T-cell (primary cell): ENCODE data around the gene PPP1R26. TPM values are rescaled to one million over a fixed set of nuclear protein-coding genes. Genes with fewer than 3 reads are reported as not detected.
A peak's percentile ranks its signal among the peaks of the same experiment; 100 is the strongest.

Source experiments
- ATAC-seq, 4 experiments: fragments of 200-7000 bp in 3 of 4; fragments of 150-1000 bp in 1 of 4; cut with Tn5 transposase; replicated peaks in 1 of 4; 1 replicate in 3 of 4; 2 replicates in 1 of 4; pipeline ENCODE4 v1.10.0; 2021; ENCODE audit warnings: moderate library complexity in 3 of 4, mild to moderate bottlenecking in 2 of 4, moderate number of reproducible peaks in 1 of 4
- CTCF ChIA-PET, 2 donors: fragments of 300-600 bp; sonication (Branson Sonifier 250); formaldehyde crosslinking; loops; one replicate each; lab custom pipeline; 2022; ENCODE audit warnings: antibody characterized with exemption in 2 of 2; lab: Charles Lee
- POLR2A ChIA-PET, 2 donors: fragments of 300-600 bp; sonication (Branson Sonifier 250); formaldehyde crosslinking; loops; one replicate each; lab custom pipeline; 2022; ENCODE audit warnings: antibody characterized with exemption in 2 of 2; lab: Charles Lee
- DNase-seq, 35 experiments: peaks; one replicate each; pipeline versions ENCODE4 v3.0.0 to v3.0.0-alpha.2; 2013 to 2023
- H3K27ac ChIP-seq: one replicate; pipeline ENCODE4 v1.5.1; 2013; ENCODE audit warnings: low read length
- H3K27me3 ChIP-seq, 2 experiments: replicated peaks in 1 of 2; 1 replicate in 1 of 2; 2 replicates in 1 of 2; pipeline versions ENCODE4 v1.6.1 to v1.7.0; 2013; ENCODE audit warnings: low read length in 1 of 2, mixed read lengths in 1 of 2; ENCODE audit not compliant: control insufficient read depth in 2 of 2, insufficient read depth in 2 of 2; ENCODE audit errors: extremely low read depth in 1 of 2
- H3K36me3 ChIP-seq, 2 donors: 1 replicate in 1 of 2; 2 replicates in 1 of 2; pipeline versions ENCODE4 v1.6.1 to v1.7.0; 2013; ENCODE audit warnings: low read length in 1 of 2; ENCODE audit not compliant: control insufficient read depth in 2 of 2, insufficient read depth in 1 of 2; ENCODE audit errors: extremely low read depth in 1 of 2
- H3K4me1 ChIP-seq, 2 experiments: 1 replicate in 1 of 2; 2 replicates in 1 of 2; pipeline versions ENCODE4 v1.6.1 to v1.7.0; 2013; ENCODE audit warnings: low read length in 2 of 2, mixed read lengths in 1 of 2; ENCODE audit not compliant: insufficient read depth in 2 of 2, control insufficient read depth in 1 of 2; ENCODE audit errors: extremely low read depth in 1 of 2
- H3K4me3 ChIP-seq, 2 donors: 1 replicate in 1 of 2; 2 replicates in 1 of 2; pipeline versions ENCODE4 v1.5.1 to v1.7.0; 2013; ENCODE audit warnings: mild to moderate bottlenecking in 2 of 2, low read length in 1 of 2, moderate library complexity in 1 of 2; ENCODE audit not compliant: control insufficient read depth in 1 of 2; ENCODE audit errors: extremely low read depth in 1 of 2
- H3K9me3 ChIP-seq: 2 replicates; pipeline ENCODE4 v1.7.0; 2013
- H3K27ac Mint-ChIP-seq, 2 donors: one replicate each; pipeline ENCODE4 v1.8.0; 2020 to 2021; ENCODE audit warnings: mild to moderate bottlenecking in 2 of 2, mixed read lengths in 2 of 2
- H3K27me3 Mint-ChIP-seq, 2 donors: one replicate each; pipeline ENCODE4 v1.8.0; 2021 to 2022; ENCODE audit warnings: mixed read lengths in 2 of 2
- H3K36me3 Mint-ChIP-seq: one replicate; pipeline ENCODE4 v1.8.0; 2021; ENCODE audit warnings: mixed read lengths
- H3K4me1 Mint-ChIP-seq, 3 donors: one replicate each; pipeline ENCODE4 v1.8.0; 2020 to 2022; ENCODE audit warnings: mixed read lengths in 3 of 3, mild to moderate bottlenecking in 1 of 3
- H3K4me3 Mint-ChIP-seq, 3 donors: one replicate each; pipeline ENCODE4 v1.8.0; 2020 to 2022; ENCODE audit warnings: mild to moderate bottlenecking in 3 of 3, mixed read lengths in 3 of 3, moderate library complexity in 3 of 3
- H3K9me3 Mint-ChIP-seq, 3 donors: one replicate each; pipeline ENCODE4 v1.8.0; 2020 to 2022; ENCODE audit warnings: mixed read lengths in 3 of 3
- WGBS: methylation state at CpG from one replicate; pipeline ENCODE4 v1.1.5; 2013; ENCODE audit warnings: missing lambda C conversion rate; ENCODE audit not compliant: insufficient coverage; 5-methylcytosine and 5-hydroxymethylcytosine counted together
- total RNA-seq, 35 experiments: library from RNA in 6 of 35; stranded (reverse) in 6 of 35; fragments of 120-200 nt in 1 of 35; gene quantifications; one replicate each; pipeline versions ENCODE4 v1.2.1 to v1.2.4 and lab custom pipeline; 2013 to 2026

Gene PPP1R26
- total RNA-seq, 5 donors from 2014 or later (not counting 1 experiment from before 2014, with no cell fraction given): 0.35 to 2.0 (median 1.7) TPM

DNA sequence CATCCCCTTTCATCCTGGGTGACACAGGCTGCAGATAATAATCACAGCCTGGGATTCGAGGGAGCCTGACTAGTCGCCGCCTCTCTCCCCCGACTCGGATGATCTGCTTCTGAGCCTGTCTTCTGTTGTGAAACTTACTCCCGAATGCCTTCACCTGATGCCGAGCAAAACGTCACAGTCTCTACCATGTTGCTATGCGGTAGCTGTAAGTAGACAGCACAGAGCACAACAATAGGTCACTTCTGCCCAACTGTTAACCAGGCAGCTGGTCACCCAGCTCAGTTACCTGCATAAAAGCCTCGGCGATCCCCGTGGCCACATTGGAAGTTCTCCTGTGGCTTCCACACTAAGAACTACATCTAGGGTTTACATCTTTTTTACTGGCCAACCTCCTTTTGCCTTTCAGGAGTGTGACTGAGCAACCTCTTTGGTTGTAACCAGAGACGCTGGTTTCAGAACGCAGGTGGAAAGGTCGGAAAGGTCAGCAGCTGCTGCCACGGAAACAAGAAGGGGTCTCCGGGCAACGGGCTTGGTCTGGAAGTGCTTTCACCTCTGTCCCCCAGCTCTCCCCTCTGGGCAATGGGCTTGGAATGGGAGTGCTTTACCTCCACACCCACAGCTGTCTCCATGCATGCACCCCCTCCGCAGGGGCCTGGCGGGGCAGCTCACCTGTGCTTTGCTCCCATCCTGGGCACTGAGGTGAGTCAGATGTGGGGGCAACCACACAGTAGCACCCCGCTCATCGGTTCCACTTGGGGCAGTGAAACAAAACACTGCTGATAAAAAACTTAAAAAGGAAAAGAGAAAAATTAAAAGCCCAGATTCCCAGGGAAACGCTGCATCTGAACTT lies 7.6 kb upstream of the PPP1R26 start:
- Mint-ChIP-seq H3K27ac (no peak overlapping the region), H3K4me1 (peaks cover 5 to 20% (median 6%) of the 10 kb centered on the region in 3 donors), H3K36me3 (no peaks in the 10 kb centered on the region), H3K9me3 (no peaks in the 10 kb centered on the region), H3K4me3 (no peak overlapping the region), H3K27me3 (peaks cover 28 to 47% of the 10 kb centered on the region in 2 donors)
- POLR2A ChIA-PET: no interaction called here
- Histone ChIP-seq H3K9me3 (no peaks in the 10 kb centered on the region), H3K36me3 (no peaks in the 10 kb centered on the region), H3K4me3 (no peak overlapping the region), H3K4me1 (peaks cover 0 to 9% of the 10 kb centered on the region in 2 experiments), H3K27ac (no peak overlapping the region), H3K27me3 (peaks cover 0 to 53% of the 10 kb centered on the region in 2 experiments)
- CTCF ChIA-PET: interaction anchor here in 1 of 2 donors (0.7 kb wide), 1 partner anchor 1916 kb away, joined by 4 read pairs; no protein-coding TSS in a partner anchor
- DNase-seq: no peak
- 84% methylated on average over 16 of the region's 23 CpGs for WGBS
- no peak for ATAC-seq

DNA sequence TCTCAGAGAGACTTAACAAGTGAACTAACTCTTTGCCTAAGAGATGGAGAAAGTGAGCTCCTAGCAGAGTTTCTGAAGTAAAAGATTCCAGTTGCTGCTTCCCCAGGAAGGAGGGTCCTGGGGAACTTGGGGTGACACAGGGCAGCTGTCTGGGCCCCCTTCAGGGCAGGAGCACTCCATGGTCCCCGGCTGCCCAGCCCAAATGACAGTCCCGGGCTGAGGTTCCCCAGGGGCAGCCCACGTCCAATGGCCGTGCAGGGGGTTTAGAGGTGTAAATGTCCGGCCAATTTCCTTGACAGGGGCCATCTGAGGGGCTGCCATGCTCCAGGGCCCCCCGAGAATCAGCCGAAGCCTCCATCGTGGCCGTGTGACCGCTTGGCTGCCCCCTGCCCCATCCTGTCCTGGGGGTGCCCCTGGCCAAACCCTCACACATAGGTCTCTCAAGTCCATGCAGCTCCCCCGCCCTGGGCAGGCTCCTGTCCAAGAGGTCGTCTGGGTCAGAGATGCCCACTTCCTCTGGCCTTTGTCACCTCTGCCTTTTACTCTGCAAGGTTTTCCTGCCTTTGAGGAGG lies 5.5 kb upstream of the PPP1R26 start:
- H3K9me3 Mint-ChIP-seq: no peaks in the 10 kb centered on the region
- Histone ChIP-seq H3K36me3 (no peaks in the 10 kb centered on the region), H3K4me1 (peaks cover 0 to 4% of the 10 kb centered on the region in 2 experiments), H3K27ac (no peak overlapping the region), H3K4me3 (no peak overlapping the region), H3K9me3 (no peaks in the 10 kb centered on the region), H3K27me3 (peaks cover 0 to 64% of the 10 kb centered on the region in 2 experiments)
- DNase-seq: no peak
- 71% methylated on average over 11 of the region's 12 CpGs for WGBS
- no peak overlapping the region for H3K4me3 Mint-ChIP-seq
- H3K27me3 Mint-ChIP-seq: peaks cover 38 to 46% of the 10 kb centered on the region in 2 donors
- H3K36me3 Mint-ChIP-seq: no peaks in the 10 kb centered on the region
- no peak overlapping the region for H3K27ac Mint-ChIP-seq
- peaks cover 8 to 17% (median 8%) of the 10 kb centered on the region in 3 donors for H3K4me1 Mint-ChIP-seq
- ATAC-seq: no peak
- ChIA-PET CTCF (no interaction called here), POLR2A (no interaction called here)

DNA sequence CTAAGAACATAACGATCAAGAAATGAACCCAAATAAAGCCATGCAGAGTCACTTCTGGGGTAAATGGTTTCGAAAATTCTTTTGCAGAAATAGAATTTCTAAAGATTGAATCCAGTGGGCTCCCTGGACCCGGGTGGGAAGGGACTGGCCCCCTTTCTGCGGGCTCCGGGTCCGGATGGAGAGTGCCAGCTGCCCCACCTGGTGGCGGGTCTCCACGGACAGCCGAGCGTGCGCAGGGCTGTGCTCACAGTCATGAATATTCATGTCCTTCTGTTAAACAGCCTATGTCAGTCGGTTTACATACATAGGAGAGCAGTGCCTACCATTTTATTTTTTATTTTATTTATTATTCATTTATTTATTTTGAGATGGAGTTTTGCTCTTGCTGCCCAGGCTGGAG lies 4.7 kb upstream of the PPP1R26 start:
- ATAC-seq (no peak), DNase-seq (no peak)
- H3K27ac ChIP-seq: no peak overlapping the region
- H3K9me3 ChIP-seq: no peaks in the 10 kb centered on the region
- H3K27me3 ChIP-seq: peaks cover 0 to 59% of the 10 kb centered on the region in 2 experiments
- Mint-ChIP-seq H3K27ac (no peak overlapping the region), H3K9me3 (no peaks in the 10 kb centered on the region), H3K36me3 (no peaks in the 10 kb centered on the region), H3K4me1 (peaks cover 6 to 14% (median 6%) of the 10 kb centered on the region in 3 donors), H3K27me3 (peaks cover 34 to 44% of the 10 kb centered on the region in 2 donors), H3K4me3 (no peak overlapping the region)
- no peaks in the 10 kb centered on the region for H3K36me3 ChIP-seq
- H3K4me1 ChIP-seq: peaks cover 0 to 4% of the 10 kb centered on the region in 2 experiments
- H3K4me3 ChIP-seq: no peak overlapping the region
- WGBS: 8% methylated on average over 8 of the region's 12 CpGs
- ChIA-PET CTCF (interaction anchor here in 1 of 2 donors (0.7 kb wide), 1 partner anchor 1037 kb away, joined by 5 read pairs; no protein-coding TSS in a partner anchor), POLR2A (no interaction called here)

DNA sequence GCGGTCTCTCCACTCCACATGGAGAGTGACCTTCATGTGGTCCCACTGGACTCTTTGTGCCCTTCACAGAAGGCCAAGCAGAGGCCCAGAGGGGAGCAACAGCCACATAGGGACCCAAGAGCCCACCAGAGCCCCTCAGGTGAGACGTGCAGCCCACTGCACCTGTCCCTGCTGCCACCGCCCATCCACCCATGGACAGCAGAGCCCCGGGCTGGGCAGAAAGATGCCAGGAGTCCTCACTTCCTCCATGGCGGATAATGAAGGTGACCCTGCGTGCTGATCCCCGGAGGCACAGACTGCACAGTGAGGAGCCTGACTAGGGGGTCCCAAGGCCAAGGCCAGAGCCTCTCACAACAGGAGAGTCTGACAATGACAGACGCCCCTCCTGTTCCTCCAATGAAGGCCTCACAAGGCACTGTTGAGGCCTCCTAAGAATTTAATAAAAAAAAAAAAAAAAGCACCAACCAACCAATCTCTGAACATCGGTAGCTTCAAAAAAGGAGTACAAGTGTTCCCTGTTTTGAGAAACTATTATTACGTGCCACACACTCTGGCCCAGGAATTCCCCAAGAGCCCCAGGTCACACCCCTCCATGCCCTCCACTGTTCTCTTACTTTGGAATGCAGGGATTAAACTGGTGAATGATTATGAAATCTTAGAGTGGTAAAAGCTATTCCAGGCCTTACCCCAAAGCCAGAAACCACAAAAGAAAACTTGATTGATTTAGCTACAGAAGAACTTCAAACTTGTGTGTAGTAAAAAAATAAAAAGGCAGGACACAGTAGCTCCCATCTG lies 2.8 kb upstream of the PPP1R26 start:
- H3K4me3 Mint-ChIP-seq: no peak overlapping the region

DNA sequence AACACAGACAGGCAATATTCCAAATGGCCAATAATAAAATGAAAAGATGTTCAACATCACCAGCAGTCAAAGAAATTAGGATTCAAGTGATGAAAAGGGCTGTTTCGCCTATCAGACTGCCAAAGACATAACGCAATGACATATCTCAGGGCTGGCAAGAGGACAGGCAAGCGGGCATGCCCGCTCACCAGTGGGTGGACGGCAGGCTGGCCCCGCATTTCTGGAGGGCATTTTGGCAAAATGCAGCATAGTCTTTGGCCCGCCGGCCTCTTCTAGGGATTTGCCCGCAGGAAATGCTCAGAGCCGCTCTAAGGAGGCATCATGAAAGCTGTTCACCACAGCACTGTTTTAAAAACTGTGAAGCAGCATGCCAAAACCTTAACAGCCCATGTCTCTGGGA lies 1.4 kb upstream of the PPP1R26 start:
- no peaks in the 10 kb centered on the region for H3K36me3 Mint-ChIP-seq
- Histone ChIP-seq H3K27me3 (peaks cover 3 to 72% of the 10 kb centered on the region in 2 experiments), H3K27ac (no peak overlapping the region), H3K9me3 (no peaks in the 10 kb centered on the region), H3K36me3 (no peaks in the 10 kb centered on the region), H3K4me1 (peaks cover 0 to 15% of the 10 kb centered on the region in 2 experiments), H3K4me3 (no peak overlapping the region)
- H3K27ac Mint-ChIP-seq: peak overlapping the region in 1 of 2 donors; percentile 77
- no peak for ATAC-seq
- H3K9me3 Mint-ChIP-seq: no peaks in the 10 kb centered on the region
- 93% methylated on average over 8 of the region's 10 CpGs for WGBS
- peaks cover 37 to 46% of the 10 kb centered on the region in 2 donors for H3K27me3 Mint-ChIP-seq
- ChIA-PET POLR2A (no interaction called here), CTCF (no interaction called here)
- peaks cover 6 to 16% (median 8%) of the 10 kb centered on the region in 3 donors for H3K4me1 Mint-ChIP-seq
- no peak for DNase-seq
- H3K4me3 Mint-ChIP-seq: peak overlapping the region; percentile 83 to 92 (median 87)

More for the DNA sequence above, 2.8 kb upstream of the PPP1R26 start:
- DNase-seq: no peak
- H3K27me3 ChIP-seq: peaks cover 0 to 64% of the 10 kb centered on the region in 2 experiments
- 80% methylated on average over 7 of the region's 10 CpGs for WGBS
- POLR2A ChIA-PET: no interaction called here
- Mint-ChIP-seq H3K27me3 (peaks cover 29 to 41% of the 10 kb centered on the region in 2 donors), H3K4me1 (peaks cover 6 to 11% (median 8%) of the 10 kb centered on the region in 3 donors), H3K36me3 (no peaks in the 10 kb centered on the region), H3K9me3 (no peaks in the 10 kb centered on the region), H3K27ac (no peak overlapping the region)
- no peaks in the 10 kb centered on the region for H3K9me3 ChIP-seq
- no peak overlapping the region for H3K4me3 ChIP-seq
- H3K36me3 ChIP-seq: no peaks in the 10 kb centered on the region
- peaks cover 0 to 15% of the 10 kb centered on the region in 2 experiments for H3K4me1 ChIP-seq
- CTCF ChIA-PET: no interaction called here
- no peak overlapping the region for H3K27ac ChIP-seq
- ATAC-seq: no peak
